NCI-H1694 treated with DMSO at 0.1 percent for 48 hours (cell line): Measurements from ENCODE around the gene TCEANC.
A peak's percentile ranks its signal among the peaks of the same experiment; 100 is the strongest.
"Not testable (repeated sequence)": the region's sequence is repeated elsewhere in the genome, so short reads cannot be mapped to it uniquely, and the experiment has no call there.

ENCODE experiments used
- DNase-seq: peaks from one replicate; lab custom pipeline; 2025; lab: John Stamatoyannopoulos, UW

The TCEANC gene

DNA sequence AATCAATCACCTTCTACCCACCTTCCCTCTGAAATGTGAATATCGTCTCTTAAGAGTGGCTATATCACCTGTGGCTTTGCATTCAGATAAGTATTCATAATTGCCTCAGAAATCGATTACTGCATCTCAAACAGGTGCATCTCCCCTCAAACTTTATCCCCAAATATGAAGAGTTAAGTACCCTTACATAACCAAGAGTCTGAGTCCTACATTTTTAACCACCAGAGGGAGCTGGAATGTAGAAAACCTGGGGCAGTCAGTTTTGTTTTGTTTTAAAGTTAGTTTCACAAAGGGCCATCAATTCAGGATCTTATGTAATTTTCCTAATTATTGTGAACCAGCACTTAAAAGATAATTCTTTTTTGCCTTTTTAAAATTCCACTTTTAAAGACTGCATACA lies 5.7 kb downstream of the TCEANC start:
- peak; percentile 2 for DNase-seq

DNA sequence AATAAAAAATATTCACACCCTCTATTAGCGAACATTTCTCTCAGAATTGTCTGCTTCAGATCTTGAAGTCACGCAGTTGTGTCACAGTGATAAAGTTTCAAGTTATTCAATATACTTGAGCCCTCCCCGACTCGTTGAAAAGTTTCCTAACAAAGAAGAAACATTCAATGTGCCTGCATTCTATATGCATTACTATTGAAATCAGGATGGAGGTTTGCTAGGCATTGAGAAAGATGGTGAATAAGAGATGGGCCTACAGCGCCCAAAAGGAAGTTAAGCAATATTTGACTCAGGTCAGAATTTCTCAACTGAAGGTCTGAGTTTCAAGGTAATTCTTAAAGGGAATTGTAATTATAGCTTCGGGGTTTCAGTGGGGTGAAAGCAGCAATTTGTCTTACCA lies 6.1 kb downstream of the TCEANC start:
- no peak for DNase-seq

DNA sequence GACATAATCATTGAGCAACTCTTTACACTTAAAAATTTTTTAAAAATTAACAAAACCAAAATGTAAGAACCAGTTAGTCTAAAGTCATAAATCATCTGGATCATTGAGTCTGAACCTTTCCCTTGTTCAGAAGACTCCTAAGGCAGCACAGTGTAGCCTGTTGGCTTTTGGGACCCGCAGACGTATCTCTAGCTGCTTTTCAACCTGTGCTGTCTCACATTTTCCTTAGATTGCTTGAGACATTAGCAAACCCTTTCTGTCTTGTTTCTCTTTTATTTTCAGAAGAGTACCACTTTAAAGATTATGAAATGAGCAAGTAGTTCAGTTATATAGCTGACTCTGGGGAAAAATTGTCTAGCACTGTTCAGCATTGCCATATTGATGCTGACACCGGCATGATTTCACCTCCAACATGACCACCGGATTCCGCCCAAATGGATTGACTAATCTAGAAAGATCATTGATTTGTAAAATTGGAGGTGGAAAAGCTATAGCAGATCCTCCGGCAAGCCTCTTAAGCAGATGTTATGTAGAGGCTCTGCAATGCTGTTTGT lies 8.9 kb downstream of the TCEANC start:
- DNase-seq: no peak

DNA sequence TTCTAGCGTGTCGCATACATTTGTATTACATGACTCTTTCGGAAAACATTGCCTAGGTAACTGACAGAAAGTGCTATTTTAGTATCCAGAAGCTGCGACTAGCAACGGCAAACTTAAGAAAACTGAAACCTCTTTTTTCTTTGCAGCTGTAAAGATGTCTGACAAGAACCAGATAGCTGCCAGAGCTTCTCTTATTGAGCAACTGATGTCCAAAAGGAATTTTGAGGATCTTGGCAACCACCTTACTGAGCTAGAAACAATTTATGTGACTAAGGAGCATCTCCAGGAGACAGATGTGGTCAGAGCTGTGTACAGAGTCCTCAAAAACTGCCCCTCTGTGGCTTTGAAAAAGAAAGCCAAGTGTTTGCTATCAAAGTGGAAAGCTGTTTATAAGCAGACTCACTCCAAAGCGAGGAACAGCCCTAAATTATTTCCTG lies 9.4 kb downstream of the TCEANC start:
- no peak for DNase-seq

DNA sequence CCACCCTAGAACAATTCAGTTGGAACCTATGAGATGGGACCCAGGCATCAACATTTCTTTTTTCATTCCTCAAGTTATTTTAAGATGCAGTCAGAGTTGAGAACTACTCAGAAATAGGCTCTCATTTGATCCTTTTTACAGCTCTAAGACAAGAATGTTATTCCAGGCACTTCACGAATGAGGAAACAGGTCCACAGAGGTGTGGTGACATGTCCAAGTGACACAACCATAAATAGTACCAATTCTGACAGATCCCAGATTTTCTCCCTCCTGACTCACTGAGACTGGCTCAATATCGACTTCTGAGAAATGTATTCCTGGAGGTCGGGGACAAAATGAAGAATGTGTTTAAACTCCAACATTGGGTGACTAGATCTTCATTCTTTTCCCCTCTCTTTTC lies 11.1 kb downstream of the TCEANC start:
- DNase-seq: no peak

DNA sequence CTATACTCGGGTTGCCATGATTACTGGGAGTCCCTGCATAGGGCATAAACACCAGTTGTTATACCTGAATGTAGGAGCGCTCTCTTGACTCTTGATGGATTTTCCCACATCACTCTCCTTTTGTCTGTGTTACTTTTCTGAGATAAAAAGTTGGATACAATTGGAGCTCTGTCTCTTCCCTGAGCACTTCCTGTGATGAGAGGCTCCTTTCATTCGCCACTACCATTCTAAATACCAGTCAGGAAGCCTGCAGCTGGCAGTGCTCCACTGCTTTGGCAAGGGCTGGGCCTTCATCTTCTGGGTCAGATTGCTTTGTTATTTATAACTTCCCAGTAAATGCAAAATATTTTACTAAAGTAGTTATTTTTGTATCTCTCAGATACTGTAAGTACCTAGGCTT lies 13.9 kb downstream of the TCEANC start:
- no peak for DNase-seq

DNA sequence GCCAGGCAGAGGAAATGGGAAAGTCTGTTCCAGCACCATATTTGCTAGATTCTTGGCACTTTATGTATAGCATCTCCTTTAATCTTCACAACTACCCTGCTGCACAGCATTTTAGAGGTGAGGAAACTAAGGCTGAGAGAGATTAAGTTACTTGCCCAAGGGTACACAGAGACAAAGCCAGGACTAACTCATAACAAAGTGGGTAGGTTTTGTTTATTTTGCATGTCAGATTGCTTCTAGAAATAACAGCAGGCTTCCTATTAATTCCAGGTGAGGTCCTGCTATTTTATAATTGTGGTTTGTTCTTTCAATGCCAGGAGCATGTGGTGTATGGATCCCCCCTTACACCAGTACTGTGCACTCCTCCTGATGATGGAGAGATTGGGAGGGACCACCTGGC lies 15.0 kb downstream of the TCEANC start:
- no peak for DNase-seq

DNA sequence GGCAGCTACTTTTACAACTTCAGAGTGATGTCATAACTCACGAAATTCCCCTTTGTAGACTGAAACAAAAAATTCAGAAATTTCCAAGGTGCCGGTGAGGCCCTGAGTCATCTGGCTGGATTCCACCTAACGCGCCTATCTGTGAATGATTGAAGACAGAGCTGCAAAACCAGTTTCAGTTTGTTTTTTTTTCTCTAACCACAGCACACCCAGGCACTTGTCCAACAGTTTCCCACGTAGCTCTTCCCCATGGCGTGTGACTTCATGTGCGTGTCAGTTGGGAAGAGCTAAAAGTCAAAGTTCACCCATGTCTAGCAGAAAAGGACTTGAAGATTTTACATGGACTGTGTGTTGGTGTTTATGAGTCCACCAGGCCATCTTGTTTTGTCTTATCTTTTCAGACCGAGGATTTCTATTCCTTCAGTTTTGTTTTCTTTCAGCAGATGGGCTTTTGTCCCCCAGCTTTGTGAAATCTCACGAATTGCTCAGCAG lies 16.4 kb downstream of the TCEANC start:
- no peak for DNase-seq

DNA sequence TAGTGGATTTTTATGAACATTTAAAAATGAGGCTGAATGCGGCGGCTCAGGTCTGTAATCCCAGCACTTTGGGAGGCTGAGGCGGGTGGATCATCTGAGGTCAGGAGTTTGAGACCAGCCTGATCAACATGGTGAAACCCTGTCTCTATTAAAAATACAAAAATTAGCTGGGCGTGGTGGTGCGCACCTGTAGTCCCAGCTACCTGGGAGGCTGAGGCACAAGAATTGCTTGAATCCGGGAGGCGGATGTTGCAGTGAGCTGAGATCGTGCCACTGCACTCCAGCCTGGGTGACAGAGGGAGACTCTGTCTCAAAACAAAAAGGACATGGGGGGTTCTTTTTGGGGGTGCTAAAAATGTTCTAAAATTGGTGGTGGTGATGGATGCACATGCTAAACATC lies 16.8 kb downstream of the TCEANC start:
- not testable (repeated sequence) for DNase-seq

DNA sequence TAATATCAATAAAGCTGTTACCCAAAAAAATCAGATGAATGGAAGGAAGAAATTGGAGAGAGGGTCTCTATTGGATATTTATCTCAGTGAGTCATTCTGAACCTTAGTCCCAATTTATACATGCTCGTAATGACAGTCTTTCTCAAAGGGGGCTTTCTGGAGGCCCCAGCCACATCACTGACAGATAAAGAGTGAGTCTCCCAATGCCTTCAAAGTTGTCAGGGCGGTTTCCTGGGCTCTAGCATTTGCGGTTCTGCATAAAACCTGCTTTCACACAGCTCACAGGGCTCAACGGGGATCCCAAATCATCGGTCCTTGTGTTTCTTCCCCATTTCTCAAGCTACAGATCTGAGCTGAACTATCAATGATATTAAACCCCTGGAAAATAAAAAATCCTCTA lies 17.3 kb downstream of the TCEANC start:
- DNase-seq: no peak

DNA sequence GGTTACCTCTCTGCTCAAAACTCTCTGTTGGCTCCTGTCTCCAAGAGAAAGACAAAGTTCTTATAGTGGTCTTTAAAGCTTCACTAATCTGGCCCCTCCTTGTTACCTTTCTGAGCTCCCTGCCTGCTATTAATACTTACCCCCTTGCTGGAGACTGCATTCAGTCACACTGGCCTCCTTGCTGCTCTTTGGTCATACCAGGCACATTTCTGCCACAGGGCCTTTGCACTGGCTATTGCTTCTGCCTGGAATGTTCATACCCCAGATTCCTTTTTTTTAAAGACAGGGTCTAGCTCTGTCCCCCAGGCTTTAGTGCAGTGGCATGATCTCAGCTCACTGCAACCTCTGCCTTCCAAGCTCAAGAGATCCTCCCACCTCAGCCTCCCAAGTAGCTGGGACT lies 20.1 kb downstream of the TCEANC start:
- no peak for DNase-seq

DNA sequence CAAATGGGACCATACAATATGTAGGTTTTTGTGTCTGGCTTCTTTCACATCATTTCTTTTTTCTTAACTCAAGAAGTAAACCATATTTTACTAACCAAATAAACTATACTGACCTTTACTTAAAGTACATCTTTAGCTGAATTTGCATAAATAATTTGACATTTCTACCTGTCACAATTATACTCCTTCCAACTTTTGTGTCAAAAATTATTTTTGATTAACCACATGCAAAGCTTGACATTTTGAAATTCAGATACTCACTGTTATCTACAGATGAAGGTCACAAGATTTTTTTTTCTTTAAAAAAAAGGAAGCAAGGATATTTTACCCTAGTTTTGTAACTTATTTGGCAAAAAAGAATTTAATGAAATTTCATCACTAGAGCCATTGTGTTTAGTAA lies 23.9 kb downstream of the TCEANC start:
- no peak for DNase-seq

DNA sequence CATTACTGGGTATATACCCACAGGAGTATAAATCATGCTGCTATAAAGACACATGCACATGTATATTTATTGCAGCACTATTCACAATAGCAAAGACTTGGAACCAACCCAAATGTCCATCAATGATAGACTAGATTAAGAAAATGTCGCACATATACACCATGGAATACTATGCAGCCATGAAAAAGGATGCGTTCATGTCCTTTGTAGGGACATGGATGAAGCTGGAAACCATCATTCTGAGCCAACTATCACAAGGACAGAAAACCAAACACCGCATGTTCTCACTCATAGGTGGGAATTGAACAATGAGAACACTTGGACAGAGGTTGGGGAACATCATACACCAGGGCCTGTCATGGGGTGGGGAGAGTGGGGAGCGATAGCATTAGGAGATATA lies 26.8 kb downstream of the TCEANC start:
- not testable (repeated sequence) for DNase-seq

DNA sequence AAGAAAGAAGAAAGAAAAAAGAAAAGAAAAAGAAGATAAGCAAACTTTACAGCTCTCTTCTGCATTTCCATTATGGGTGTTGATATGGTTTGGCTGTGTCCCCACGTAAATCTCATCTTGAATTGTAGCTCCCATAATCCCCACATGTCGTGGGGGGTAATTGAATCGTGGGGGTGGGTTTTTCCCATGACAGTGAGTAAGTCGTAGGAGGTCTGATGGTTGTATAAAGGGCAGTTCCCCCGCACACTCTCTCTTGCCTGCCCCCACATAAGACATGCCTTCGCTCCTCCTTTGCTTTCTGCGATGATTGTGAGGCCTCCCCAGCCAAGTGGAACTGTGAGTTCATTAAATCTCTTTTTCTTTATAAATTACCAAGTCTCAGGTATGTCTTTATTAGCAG lies 28.7 kb downstream of the TCEANC start:
- DNase-seq: no peak

DNA sequence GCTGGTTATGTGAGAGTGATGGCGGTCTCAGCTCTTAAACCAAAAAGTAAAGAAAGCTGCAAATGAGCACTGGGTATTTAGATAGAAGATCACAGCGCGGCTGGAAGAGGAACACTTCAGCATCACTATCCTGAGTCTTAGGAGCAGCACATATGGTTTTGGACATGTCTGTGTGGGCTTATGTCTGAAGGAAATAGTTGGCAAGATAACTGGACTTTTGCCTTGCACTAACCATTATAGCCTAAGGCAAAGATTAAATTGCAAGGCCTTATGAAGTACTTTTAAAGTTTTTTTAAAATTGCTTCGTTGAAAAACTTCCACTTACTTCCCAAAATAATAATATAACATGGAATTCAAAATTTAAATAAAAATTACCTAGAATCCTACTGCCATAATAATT lies 31.4 kb downstream of the TCEANC start:
- no peak for DNase-seq

DNA sequence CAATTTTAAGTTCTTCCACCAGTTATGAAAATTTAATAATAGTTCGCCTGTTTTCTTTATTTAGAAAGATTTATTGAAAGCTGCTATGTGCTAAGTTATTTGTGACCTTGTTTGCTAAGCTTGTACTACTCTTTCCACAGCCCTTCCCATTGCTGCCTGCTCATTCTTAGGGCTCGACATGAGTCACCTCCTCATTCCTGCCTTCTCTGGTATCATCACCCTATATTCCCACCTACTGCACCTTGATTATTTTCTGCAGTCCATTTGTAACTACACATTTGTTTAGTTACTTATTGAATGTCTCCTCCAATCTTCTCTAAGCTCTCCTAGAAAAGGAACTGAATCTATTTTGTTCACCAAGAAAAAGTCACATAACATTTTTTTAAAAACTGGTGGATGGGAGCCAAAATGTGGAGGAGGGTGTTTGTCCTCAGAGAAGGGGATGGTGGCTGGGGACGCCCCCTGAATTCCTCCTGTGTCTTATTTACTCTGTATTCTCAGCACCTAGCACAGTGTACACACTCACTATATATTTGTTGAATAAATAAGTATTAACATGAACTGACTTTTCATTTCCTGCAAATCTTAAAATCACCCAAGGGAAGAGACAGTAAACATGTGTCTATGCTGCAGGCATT lies 32.3 kb downstream of the TCEANC start:
- no peak for DNase-seq

DNA sequence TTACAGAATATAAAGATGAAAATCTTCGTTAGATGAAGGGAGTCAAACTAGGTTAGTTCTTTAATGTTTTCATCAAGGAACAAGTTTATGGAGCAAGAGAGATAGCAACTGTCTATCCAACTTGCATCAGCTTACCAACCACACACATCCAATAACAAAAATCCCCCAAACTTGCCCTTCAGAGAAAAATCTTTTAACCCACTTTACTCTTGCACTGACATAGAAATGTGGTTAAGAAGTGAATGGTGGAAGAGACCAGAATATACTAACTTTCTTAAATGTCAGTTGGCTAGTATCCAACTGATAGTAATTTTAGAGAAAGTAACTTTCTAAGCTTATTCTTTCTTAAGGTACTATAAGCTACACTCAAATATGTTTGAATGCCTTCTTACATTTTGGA lies 34.3 kb downstream of the TCEANC start:
- no peak for DNase-seq

DNA sequence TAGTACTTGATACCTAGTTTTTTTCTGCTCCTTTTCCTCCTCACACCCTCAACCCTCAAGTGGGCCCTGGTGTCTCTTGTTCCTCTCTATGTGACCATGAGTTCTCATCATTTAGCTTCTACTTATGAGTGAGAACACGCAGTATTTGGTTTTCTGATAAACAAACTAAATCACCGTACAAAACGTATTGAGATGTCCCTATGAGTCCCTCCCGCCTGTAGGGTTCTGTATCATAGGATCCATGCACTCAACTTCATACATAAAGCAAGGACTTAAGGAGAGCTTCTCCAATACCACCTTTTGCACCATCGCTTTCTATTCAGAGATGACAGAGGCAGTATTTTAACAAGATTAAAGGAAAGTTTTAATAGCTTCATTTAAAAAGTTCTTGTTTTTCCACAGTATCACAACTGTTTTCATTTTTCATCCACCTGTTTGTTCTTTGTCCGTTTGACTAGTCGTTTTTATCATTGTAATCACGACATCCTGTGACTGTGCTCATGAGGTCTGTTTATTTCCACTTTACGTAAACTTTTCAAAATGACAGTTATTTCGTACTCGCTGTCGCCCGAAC lies 35.5 kb downstream of the TCEANC start:
- no peak for DNase-seq

DNA sequence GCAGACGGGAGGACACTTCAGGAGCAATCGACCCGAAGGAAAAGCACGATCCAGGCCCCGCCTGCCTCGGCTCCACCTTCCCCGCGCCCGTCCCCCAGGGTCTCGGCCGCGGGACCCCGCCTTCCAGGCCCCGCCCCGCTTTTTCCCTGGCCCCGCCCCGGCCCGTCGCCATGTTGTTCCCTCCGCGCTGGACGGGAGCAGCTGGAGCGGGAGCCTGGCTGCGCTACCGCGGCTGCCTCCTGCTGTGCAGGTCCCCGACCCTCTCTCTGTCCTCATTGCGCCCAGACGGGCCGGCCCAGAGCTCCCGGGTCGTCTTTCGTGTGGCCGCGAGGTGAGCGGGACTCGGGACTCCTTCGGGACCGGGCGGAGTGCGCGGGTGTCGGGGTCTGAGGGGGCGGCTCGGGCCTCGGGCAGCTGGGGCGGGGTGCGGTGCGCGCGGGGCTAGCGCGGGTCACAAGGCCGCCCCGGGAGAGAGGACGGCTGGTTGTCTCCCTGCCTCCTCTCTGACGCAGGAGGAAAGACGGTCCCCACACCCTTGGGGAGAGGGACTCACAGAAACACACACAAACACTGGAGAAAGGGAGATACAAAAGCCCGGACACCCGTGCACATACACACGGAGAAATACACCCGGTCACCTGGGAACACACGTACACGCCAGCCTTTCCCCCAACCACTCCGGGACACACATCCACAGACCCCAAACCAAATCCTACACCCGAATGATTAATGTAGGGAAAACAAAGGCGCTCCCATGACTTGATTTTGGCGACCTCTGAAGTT lies 36.2 kb downstream of the TCEANC start, which contains the start of gene RAB9A:
Gene RAB9A, plus strand, starts transcription at position 171 of the 783 bp plus-strand sequence. CDS start 19,619 bp downstream, outside the sequence.
- peak; percentile 4 for DNase-seq

DNA sequence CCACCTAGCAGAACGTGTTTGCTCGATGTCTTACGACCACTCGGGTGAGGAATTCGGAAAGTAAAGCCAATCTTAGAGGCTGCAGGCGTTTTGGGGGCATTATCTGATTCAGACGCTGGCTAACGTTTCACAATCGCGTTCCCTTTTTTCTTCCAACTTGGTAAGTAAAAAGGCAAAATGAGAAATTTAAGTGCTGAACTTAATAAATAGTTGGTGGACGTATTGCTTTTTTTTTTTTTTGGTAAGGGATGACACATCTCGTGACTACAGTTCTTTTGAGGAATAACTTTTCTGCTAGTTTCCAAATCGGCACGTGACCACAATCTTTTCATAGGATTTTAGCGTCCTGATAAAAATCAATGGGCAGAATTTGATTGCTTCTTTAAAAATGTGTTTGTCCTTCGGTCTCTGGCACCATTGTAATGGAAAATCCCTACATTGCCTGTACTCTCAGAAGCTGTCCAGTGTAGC lies 36.8 kb downstream of the TCEANC start:
- DNase-seq: no peak

DNA sequence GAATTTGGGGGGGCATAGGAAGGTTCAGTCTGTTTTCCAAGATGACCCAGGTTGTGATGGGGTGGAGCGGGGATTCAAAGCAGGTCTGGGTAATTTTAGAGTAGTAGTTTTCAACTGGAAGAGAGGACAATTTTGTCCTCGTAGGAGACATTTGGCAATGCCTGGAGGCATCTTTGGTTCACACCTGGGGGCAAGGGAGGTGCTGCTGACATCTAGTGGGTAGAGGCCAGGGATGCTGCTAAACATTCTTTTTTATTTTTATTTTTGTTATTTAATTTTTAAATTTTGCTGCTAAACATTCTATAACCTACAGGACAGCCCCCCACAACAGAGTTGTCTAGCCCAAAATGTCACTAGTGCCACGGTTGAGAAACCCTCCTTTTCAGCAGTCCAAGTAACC lies 37.9 kb downstream of the TCEANC start:
- no peak for DNase-seq

DNA sequence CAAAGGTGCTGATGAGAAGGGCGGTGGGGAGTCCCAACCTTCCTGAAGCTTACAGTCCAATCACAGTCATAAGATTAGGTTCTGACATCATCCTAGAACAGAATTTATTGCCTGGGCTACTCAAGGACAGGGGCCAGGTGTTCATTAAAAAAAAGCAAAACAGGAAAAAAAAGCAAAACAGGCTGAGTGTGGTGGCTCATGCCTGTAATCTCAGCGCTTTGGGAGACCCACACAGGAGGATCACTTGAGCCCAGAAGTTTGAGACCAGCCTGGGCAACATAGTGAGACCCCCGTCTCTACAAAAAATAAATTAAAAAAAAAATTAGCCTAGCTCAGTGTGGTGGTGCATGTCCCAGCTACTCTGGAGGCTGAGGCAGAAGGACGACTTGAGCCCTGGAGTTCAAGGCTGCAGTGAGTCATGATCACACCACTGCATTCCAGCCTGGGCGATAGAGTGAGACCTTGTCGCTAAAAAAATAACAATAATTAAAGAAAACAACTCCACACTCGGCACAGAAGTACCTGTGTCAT lies 39.0 kb downstream of the TCEANC start:
- no peak for DNase-seq
